CD14-positive monocyte (primary cell): ENCODE results near the gene WNT7B. TPM values are rescaled to one million over a fixed set of nuclear protein-coding genes. Genes with fewer than 3 reads are reported as not detected.

Experiments
- DNase-seq, 3 donors: peaks; one replicate each; pipeline ENCODE4 v3.0.0-alpha.2; 2011 to 2022
- H2AFZ ChIP-seq: 2 replicates; pipeline ENCODE4 v1.6.0; 2012; ENCODE audit warnings: mild to moderate bottlenecking, low read depth, low read length, inconsistent platforms; ENCODE audit not compliant: insufficient read depth, poor library complexity, severe bottlenecking
- H3K27ac ChIP-seq, 2 donors: 1 replicate in 1 of 2; 2 replicates in 1 of 2; pipeline ENCODE4 v1.5.1; 2012 to 2013; ENCODE audit warnings: low read length in 2 of 2, control low read depth in 1 of 2, inconsistent platforms in 1 of 2, low read depth in 1 of 2, mild to moderate bottlenecking in 1 of 2
- H3K27me3 ChIP-seq, 2 donors: one replicate each; pipeline versions ENCODE4 v1.6.0 to v1.6.1; 2011 to 2013; ENCODE audit warnings: low read length in 2 of 2; ENCODE audit not compliant: control insufficient read depth in 2 of 2, insufficient read depth in 2 of 2
- H3K36me3 ChIP-seq, 2 donors: replicated peaks in 1 of 2; 1 replicate in 1 of 2; 2 replicates in 1 of 2; pipeline versions ENCODE4 v1.5.1 to v1.6.1; 2012 to 2013; ENCODE audit warnings: low read length in 2 of 2, control low read depth in 1 of 2, inconsistent platforms in 1 of 2, mild to moderate bottlenecking in 1 of 2; ENCODE audit not compliant: insufficient read depth in 2 of 2, control insufficient read depth in 1 of 2
- H3K4me1 ChIP-seq, 2 donors: 1 replicate in 1 of 2; 2 replicates in 1 of 2; pipeline versions ENCODE4 v1.5.1 to v1.6.1; 2012 to 2013; ENCODE audit warnings: low read length in 2 of 2, control low read depth in 1 of 2, inconsistent platforms in 1 of 2, mild to moderate bottlenecking in 1 of 2, moderate library complexity in 1 of 2; ENCODE audit not compliant: insufficient read depth in 2 of 2, control insufficient read depth in 1 of 2
- H3K4me2 ChIP-seq: replicated peaks from 2 replicates; pipeline ENCODE3; 2012; ENCODE audit warnings: low read length, moderate library complexity, mild to moderate bottlenecking; ENCODE audit not compliant: poor library complexity, severe bottlenecking; ENCODE audit errors: extremely low read depth
- H3K4me3 ChIP-seq, 3 experiments: fragments of 200-600 bp in 1 of 3; sonication (generic) in 1 of 3; replicated peaks in 1 of 3; 1 replicate in 2 of 3; 2 replicates in 1 of 3; pipeline ENCODE4 v1.5.1; 2011 to 2013; ENCODE audit warnings: low read length in 3 of 3, mild to moderate bottlenecking in 3 of 3, control low read depth in 2 of 3, low read depth in 2 of 3, inconsistent platforms in 1 of 3, moderate library complexity in 1 of 3
- H3K79me2 ChIP-seq: 2 replicates; pipeline ENCODE4 v1.6.0; 2012; ENCODE audit warnings: mild to moderate bottlenecking, control low read depth, inconsistent platforms, low read length, moderate library complexity; ENCODE audit not compliant: insufficient read depth
- H3K9ac ChIP-seq: 2 replicates; pipeline ENCODE4 v1.6.0; 2017; ENCODE audit warnings: low read length, mild to moderate bottlenecking; ENCODE audit not compliant: insufficient read depth, poor library complexity, severe bottlenecking
- H3K9me3 ChIP-seq, 2 donors: replicated peaks in 1 of 2; 1 replicate in 1 of 2; 2 replicates in 1 of 2; pipeline versions ENCODE4 v1.5.1 to v1.6.1; 2012 to 2013; ENCODE audit warnings: low read length in 2 of 2, control low read depth in 1 of 2; ENCODE audit not compliant: control insufficient read depth in 1 of 2, insufficient read depth in 1 of 2
- H4K20me1 ChIP-seq: 2 replicates; pipeline ENCODE4 v1.6.0; 2012; ENCODE audit warnings: mild to moderate bottlenecking, low read length, control low read depth, moderate library complexity; ENCODE audit not compliant: insufficient read depth
- H3K27ac Mint-ChIP-seq, 7 donors: one replicate each; pipeline ENCODE4 v1.8.0; 2020; ENCODE audit warnings: mild to moderate bottlenecking in 7 of 7, mixed read lengths in 7 of 7, moderate library complexity in 6 of 7, inconsistent platforms in 2 of 7
- H3K27me3 Mint-ChIP-seq, 3 donors: one replicate each; pipeline ENCODE4 v1.8.0; 2021 to 2022; ENCODE audit warnings: low read depth in 3 of 3, mild to moderate bottlenecking in 3 of 3, mixed read lengths in 3 of 3, moderate library complexity in 3 of 3, inconsistent platforms in 1 of 3
- H3K36me3 Mint-ChIP-seq, 2 donors: one replicate each; pipeline ENCODE4 v1.8.0; 2020; ENCODE audit warnings: mixed read lengths in 2 of 2, inconsistent platforms in 1 of 2, mild to moderate bottlenecking in 1 of 2
- H3K4me1 Mint-ChIP-seq: one replicate; pipeline ENCODE4 v1.8.0; 2020; ENCODE audit warnings: mild to moderate bottlenecking, mixed read lengths
- H3K4me3 Mint-ChIP-seq, 2 donors: one replicate each; pipeline ENCODE4 v1.8.0; 2020; ENCODE audit warnings: mild to moderate bottlenecking in 2 of 2, mixed read lengths in 2 of 2, moderate library complexity in 1 of 2
- H3K9me3 Mint-ChIP-seq, 7 donors: one replicate each; pipeline ENCODE4 v1.8.0; 2020 to 2022; ENCODE audit warnings: mixed read lengths in 7 of 7, mild to moderate bottlenecking in 6 of 7, moderate library complexity in 6 of 7, inconsistent platforms in 2 of 7
- CTCF ChIP-seq: fragments of 200-600 bp; IDR thresholded peaks from one replicate; pipeline ENCODE4 v1.8.0; 2022; ENCODE audit warnings: antibody characterized with exemption, mild to moderate bottlenecking
- WGBS: methylation state at CpG from one replicate; pipeline ENCODE4 v1.1.5; 2013; ENCODE audit warnings: missing lambda C conversion rate; ENCODE audit not compliant: insufficient coverage; 5-methylcytosine and 5-hydroxymethylcytosine counted together
- intact Hi-C, 2 donors: fragments of 100-400 bp; cut with micrococcal nuclease; formaldehyde crosslinking; loops; one replicate each; pipeline versions ENCODE4 v1.15.0 to v1.15.1; 2023
- polyA plus RNA-seq, 3 donors: library from polyadenylated mRNA; depleted of rRNA in 1 of 3; unstranded in 2 of 3; stranded (reverse) in 1 of 3; fragments of 300-500 nt in 2 of 3; fragments of >200 nt in 1 of 3; fragmentation: Illumina TruSeq in 2 of 3; gene quantifications; 1 replicate in 2 of 3; 2 replicates in 1 of 3; pipeline ENCODE4 v1.2.3, GENCODE V29; 2012 to 2021

The WNT7B gene
- polyA plus RNA-seq, 3 donors, result not detected

DNA sequence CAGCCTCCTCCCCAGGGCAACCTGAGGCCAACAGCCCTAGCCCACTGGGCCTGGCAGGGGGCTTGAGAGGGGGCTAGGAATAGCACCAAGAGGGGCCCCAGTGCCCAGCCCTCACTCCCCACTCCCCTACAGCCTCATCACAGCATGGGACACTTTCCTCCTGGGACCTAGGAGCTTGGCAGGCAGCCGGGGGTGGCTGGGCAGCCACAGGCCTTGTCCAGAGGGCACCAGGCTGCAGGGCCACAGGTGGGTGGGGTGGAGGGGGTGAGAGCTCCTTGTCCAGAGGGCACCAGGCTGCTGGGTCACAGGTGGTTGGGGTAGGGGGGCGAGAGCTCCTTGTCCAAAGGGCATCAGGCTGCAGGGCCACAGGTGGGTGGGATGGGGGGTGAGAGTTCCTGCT, 61.8 kb downstream of the WNT7B start:
- H3K36me3 Mint-ChIP-seq, result peaks cover 0 to 3% of the 10 kb centered on the region in 2 donors
- no peak overlapping the region for H3K4me2 ChIP-seq
- H3K9ac ChIP-seq, result no peak overlapping the region
- no peaks in the 10 kb centered on the region for H3K27me3 ChIP-seq
- peaks cover 8 to 13% of the 10 kb centered on the region in 2 donors for H3K9me3 ChIP-seq
- H3K9me3 Mint-ChIP-seq, result peaks cover 7 to 15% (median 13%) of the 10 kb centered on the region in 7 donors
- no peaks in the 10 kb centered on the region for H3K79me2 ChIP-seq
- intact Hi-C loops, result no loop called here
- WGBS, result no CpG with 5 or more reads among the region's 2 CpGs
- TF ChIP-seq CTCF, result no peak
- H4K20me1 ChIP-seq, result no peaks in the 10 kb centered on the region
- H3K4me1 ChIP-seq, result peaks cover 19 to 21% of the 10 kb centered on the region in 2 donors
- no peak overlapping the region for H3K4me3 ChIP-seq
- no peaks in the 10 kb centered on the region for H3K36me3 ChIP-seq
- peaks cover 17% of the 10 kb centered on the region for H3K4me1 Mint-ChIP-seq
- H2AFZ ChIP-seq, result no peak overlapping the region
- no peak overlapping the region for H3K27ac ChIP-seq
- no peak overlapping the region for H3K27ac Mint-ChIP-seq
- H3K27me3 Mint-ChIP-seq, result peaks cover 6 to 24% (median 13%) of the 10 kb centered on the region in 3 donors
- no peak for DNase-seq
- H3K4me3 Mint-ChIP-seq, result no peak overlapping the region

DNA sequence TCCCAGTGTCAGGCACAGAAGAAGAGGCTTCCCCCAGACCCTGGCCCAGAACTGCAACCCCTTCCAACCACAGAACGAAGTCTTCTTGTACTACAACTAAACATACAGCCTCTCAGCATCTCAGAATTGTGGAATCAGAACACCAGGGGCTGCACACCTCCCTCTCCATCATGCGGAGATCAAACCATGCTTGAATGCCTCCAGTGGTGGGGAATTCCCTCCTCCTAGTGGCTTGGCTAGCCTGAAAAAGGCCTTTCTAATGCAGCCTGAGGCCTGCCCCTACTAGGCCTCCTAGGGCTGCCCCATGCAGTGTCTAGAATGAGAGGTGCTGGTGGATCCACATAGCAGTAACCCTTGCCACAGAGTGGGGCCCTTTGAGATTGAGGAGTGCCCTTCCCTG, 62.7 kb downstream of the WNT7B start:
- no peak overlapping the region for H3K9ac ChIP-seq
- H3K4me1 Mint-ChIP-seq, result peaks cover 17% of the 10 kb centered on the region
- H3K36me3 ChIP-seq, result no peaks in the 10 kb centered on the region
- intact Hi-C loops, result no loop called here
- 100% methylated on average over 1 of the region's 2 CpGs for WGBS
- no peak overlapping the region for H3K27ac Mint-ChIP-seq
- H3K27me3 ChIP-seq, result no peaks in the 10 kb centered on the region
- H3K9me3 Mint-ChIP-seq, result peaks cover 7 to 15% (median 13%) of the 10 kb centered on the region in 7 donors
- H3K4me1 ChIP-seq, result peaks cover 19 to 21% of the 10 kb centered on the region in 2 donors
- H3K36me3 Mint-ChIP-seq, result peaks cover 0 to 3% of the 10 kb centered on the region in 2 donors
- H4K20me1 ChIP-seq, result no peaks in the 10 kb centered on the region
- H3K79me2 ChIP-seq, result no peaks in the 10 kb centered on the region
- TF ChIP-seq CTCF, result no peak
- H3K9me3 ChIP-seq, result peaks cover 8 to 13% of the 10 kb centered on the region in 2 donors
- peaks cover 7 to 23% (median 13%) of the 10 kb centered on the region in 3 donors for H3K27me3 Mint-ChIP-seq
- no peak for DNase-seq
- no peak overlapping the region for H3K4me3 ChIP-seq
- H2AFZ ChIP-seq, result no peak overlapping the region
- no peak overlapping the region for H3K4me2 ChIP-seq
- H3K27ac ChIP-seq, result no peak overlapping the region
- H3K4me3 Mint-ChIP-seq, result no peak overlapping the region
